Myocyte (in vitro differentiated cells): ENCODE measurements around the gene RPS21. TPM values are rescaled to one million over a fixed set of nuclear protein-coding genes. Genes with fewer than 3 reads are reported as not detected.
"Not testable (repeated sequence)": the region's sequence is repeated elsewhere in the genome, so short reads cannot be mapped to it uniquely, and the experiment has no call there.

Source experiments
- DNase-seq: peaks from one replicate; pipeline ENCODE4 v3.0.0-alpha.2; 2012; ENCODE audit warnings: low read depth
- total RNA-seq: library from RNA; depleted of rRNA; stranded (reverse); fragments of >200 nt; gene quantifications from 2 replicates; pipeline ENCODE4 v1.2.3, GENCODE V29; 2014

RPS21 gene
- total RNA-seq, 1 donor from 2014 or later = 610 TPM

DNA sequence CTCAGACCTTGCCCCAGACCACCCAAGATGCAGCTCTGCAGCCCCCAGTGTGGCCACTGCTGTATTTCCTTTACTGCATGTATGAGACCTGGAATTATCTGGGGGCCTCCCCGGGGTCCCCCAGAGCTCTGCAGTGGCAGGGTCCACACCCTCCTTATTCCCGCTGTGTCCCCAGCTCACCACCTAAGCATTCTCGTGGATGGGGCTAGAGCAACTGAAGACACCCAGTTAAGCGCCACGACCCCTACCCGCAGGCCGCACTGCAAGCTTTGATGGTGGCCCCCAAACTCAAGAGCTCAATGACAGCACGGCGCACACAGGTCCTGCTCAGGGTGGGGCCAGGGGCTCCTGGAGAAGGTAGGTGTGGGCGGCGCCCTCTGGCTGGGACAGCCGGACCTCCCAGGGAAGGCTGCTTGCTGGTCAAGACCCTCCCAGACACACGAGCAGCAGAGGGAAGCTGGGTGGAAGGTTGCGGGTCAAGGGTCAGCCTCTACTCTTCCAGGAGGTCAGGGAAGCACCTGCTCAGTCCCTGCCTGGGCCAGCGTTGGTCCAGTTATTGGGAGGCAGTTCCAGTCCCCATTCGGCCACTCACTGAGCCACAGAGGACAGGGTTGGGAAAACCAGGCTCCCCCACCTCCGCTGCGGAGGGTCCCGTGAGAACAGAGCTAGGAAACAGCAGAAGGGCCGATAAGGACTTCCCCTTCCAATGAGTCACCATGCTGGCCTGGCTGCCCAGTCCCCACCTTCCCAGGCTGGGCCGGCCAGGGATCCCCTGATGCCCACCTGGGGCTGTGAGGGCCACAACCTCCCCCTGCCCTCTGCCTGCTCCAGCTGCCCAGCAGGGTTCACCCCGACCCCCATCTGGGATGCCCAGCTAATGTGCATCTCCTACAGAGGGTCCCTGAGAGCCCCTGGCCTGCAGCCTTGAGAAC, 22.7 kb upstream of the RPS21 start:
- DNase-seq = no peak

DNA sequence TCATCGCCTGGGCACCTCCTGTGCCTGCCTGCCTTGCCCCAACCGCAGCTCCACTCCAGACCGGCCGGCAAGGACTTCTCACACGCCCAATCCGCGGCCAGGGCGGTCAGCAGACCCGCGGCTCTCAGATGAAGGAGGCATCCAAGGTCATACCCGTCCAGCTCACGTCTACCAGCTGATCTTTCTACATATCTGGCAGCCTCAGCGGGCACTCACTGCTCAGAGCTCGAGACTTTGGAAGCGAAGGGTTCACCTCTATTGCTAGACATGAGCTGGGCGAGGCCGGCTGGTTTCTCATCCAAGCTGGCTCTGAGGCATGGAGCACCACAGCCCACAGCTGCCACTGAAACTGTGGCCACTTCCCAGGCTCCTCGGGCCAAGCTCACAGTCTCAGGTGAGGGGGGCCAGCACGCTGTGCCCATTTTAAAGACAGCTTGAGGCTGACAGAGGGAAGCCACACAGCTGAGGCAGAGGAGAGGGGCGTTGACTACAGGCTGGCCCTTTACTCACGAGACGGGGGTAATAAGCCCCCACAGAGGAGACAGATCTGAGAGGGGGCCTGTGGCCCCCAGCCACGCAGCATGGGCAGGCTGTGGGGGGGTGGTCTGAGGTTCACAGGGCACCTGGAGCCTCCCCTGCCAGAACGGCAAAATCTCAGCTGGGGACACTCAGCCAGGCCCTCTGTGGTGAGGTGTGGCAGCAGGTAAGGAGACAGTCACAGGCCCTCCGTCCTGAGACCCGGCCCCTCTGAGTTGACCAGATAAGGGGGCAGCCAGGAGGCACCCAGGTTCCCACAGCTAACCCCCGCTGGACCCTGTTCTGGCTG, 21.8 kb upstream of the RPS21 start:
- DNase-seq = peak; percentile 72

DNA sequence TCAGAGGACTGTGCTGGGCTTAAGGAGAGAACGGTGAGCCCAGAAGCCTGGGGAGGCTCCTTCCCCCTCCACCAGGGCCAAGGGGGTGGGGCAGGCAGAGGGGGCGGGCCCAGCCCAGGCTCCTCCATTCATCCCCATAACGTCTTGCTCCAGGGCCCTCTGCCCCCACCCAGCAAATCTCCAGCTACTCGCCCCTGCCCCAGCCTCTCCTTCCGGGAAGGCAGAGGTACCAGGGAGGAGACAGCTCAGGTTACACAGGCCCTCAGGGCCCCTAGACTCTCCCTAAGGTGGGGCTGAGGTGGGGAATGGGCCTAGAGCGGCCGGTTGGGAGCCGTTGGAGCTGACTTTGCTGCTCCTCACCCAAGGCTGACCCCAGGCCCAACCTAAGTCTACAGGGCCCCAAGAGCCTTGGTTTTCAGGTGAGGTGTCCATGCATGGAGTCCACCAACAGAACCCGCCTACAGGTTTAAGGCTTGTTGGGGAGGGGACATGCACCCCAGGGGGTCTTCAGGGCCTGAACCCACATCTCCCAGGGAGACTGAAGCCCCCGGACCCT, 21.0 kb upstream of the RPS21 start:
- DNase-seq = peak; percentile 50

DNA sequence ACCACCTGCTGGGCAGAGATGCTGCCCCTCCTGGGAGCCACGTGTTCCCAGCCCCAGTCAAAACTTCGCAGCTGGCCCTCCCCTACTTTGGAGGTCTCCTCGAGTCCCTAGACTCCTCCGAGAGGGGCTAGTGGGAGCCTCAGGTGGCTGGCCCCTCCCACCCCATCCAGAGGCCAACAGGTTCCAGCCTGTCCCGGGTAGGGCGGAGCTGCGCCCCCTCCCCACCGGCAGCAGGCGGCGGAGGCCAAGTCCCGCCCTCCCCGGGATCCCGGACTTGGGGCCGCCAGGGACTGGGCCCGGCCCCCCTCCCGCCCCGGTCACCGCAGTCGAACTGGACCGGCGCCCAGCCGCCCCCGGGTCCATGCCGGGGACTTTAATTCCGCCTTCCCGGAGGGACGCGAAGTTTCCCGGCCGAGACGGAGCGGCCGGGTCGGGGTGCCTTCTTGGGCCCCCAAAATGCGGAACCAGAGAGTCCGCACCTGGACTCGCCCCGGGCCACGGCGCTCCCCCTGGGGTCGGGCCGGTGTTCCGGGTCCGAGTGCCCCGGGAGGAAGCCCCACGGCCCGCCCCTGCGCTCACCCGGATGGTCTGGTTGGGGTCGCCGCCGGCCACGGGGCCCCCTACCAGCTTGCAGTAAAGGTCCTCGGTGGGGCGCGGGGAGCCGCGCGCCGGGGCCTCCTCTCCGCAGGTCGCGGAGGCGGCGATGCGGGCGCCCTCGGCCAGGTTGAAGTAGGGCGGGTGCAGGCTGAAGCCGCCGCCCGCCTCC, 20.4 kb upstream of the RPS21 start:
- peak; percentile 45 for DNase-seq

DNA sequence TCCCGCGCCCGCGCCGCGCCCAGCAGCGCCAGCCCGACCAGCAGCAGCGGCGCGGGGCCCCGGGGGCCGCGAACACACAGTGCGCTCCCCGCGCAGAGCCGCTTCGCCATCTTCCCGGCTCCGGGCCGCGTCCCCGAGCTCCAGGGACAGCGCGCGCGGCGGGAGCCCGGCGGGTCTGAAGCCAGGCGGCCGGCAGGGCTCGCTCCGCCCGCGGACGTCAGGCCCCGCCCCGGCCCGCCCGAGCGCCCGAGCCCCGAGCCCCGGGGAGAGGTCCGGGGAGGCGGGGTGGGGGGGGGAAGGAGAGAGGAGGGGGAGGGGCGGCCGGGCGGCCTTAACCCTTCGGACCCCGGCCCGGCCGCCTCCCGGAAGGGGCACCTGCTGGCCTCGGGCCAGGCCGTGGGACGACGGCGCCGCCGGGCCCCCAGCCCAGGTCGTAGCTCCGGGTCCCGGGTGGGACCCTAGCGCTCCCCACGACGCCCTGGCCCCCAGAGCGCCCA, 19.7 kb upstream of the RPS21 start, which contains the start of gene LAMA5:
Gene LAMA5, minus strand, starts transcription at position 177 of the 497 bp plus-strand sequence. Its CDS starts 67 bp downstream, at position 110.
- DNase-seq = peak; percentile 68

DNA sequence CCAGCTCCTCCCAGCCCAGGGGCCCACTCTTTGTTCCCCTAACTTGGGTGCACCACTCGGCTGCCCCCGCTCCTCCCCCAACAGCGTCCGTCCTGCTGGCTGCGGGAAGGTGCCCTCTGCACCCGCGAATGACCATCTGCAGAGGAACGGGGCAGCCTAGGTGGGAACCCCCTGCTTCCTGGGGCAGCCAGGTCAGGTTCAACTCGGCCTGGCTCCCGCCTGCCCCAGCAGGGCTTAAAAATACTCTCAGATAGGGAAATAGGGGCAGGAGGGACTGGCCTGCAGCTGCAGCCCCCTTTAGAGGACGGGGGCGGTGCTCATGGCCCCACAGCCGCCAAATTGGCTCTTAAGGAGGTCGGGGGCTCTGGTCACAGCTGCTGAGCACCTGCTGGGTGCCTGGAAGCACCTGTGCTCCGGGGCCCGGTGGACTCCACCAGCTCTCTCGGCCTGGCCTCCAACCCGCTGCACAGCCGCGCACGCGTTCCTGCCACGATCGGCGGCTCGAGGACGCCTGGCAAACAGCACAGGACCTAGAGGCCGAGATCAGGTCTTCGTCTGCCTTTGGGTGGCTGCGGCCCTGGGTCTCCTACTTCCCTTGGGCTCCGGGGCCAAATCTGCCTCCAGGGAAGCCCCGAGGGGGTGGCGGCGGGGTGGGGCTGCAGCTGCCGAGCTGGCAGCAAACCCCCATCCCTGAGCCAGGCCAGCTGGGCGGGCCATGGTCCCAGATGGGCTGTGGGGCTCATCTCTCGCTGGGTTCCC, 19.1 kb upstream of the RPS21 start:
- peak; percentile 91 for DNase-seq

DNA sequence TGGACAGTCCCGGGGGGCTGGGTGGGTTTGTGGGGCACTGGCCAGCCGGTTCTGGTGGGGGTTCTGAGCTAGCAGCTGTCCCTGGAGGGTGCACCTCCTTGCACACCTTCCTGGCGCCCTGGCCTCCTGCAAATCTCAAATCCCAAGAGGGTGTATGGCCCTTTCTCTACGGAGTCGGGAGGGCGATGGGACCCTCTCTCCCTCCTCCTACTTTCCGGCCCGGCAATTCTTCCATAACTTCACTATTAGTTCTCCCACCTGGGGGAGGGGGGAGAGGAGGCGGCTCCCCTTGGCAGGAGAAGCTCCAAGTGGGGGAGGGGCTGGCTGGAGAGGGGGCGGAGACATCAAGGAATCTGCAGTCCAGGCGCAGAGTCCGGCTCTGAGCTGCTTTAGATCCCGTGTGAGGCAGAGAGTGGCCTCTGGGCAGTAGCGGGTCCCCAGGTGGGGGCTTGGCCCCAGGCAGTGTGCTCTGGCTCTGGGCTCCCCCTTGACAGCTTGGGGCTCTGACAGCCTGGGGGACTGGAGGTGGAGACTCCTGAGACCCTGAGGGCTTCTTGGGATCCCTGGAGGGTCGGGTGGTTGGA, 18.4 kb upstream of the RPS21 start:
- peak; percentile 85 for DNase-seq

DNA sequence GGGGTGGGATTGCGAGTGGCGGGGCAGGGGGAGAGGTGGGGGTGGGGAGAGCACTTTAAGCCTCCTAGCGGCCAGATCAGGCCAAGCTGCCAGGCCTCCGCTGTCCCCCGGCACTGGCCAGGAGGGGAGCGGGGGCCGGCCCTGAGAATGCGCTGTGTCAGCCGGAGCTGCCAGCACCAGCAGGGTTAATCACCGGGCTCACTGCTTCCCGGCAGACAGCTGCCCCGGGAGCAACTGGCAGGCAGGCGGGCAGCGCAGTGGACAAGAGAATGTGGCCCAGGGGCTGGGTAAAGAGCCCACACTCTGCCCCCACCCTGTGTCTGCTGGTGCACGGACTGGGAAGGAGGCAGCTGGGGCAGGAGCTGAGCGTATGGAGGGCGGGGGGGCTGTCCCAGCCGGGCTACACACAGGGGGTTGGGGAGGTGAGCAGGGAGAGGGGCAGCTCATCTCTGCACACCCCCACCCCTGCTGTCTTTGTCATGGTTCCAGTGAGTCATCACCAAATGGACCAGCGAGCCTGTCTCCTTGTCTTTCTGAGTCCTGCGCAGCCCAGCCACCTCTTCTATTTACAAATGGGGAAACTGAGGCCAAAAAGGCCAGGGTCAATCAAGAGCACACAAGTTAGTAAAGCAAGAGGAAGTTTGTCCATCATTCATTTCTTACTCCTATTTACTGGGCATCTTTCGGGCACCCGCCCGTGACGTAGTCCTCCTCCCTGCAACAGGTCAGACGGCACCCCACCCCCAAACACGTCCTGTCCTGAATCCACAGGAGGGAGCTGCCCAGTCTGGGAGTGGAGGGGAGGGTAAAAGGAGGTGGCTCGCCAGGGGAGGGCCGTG, 17.7 kb upstream of the RPS21 start:
- DNase-seq = peak; percentile 98

DNA sequence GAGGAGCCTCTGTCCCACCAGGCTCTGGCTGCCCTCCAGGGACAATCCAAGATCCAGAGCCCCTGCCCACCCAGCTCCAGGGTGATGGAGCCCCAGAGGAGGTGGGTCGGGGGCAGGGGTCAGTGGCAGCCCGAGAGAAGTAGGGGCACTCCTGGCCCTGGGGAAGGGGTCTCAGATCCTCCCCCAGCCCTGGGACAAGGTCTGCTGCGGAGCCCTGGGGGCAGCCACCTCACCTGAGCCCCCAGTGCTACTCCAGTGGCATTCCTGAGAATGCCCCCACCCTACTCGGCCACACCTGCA, 17.1 kb upstream of the RPS21 start:
- no peak for DNase-seq

DNA sequence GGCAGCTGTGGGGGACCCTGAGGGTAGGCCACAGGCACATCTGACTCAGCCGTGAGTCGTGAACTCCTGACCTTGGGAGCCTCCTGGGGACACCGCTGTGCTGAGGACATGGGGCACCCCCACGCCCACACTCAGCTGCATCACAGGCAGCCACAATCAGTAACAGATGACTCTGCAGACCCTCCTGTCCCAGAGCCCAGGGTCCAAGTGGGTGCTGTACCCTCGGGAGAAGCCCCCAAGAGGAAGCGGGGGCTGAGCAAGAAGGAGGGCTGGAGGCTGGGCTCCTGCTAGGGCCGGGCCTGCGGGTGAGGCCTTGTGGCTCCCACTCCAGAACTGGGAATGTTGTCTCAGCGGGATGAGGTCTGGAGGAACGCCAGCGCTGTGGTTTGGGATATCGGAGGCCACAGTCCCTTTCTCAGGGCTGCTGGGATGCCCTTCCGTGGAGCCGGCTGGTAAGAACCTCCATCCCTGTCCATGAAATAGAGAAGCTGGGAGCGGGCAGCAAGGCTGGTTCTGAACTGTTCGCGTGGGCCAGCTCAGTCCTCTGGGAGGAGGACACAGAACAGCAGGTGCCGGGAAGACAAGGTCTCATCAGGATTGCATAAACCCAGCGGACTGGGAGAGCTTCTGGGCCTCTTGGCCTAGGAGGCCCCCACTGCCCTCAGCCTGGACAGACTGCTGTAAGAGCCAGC, 16.6 kb upstream of the RPS21 start:
- DNase-seq = peak; percentile 99

DNA sequence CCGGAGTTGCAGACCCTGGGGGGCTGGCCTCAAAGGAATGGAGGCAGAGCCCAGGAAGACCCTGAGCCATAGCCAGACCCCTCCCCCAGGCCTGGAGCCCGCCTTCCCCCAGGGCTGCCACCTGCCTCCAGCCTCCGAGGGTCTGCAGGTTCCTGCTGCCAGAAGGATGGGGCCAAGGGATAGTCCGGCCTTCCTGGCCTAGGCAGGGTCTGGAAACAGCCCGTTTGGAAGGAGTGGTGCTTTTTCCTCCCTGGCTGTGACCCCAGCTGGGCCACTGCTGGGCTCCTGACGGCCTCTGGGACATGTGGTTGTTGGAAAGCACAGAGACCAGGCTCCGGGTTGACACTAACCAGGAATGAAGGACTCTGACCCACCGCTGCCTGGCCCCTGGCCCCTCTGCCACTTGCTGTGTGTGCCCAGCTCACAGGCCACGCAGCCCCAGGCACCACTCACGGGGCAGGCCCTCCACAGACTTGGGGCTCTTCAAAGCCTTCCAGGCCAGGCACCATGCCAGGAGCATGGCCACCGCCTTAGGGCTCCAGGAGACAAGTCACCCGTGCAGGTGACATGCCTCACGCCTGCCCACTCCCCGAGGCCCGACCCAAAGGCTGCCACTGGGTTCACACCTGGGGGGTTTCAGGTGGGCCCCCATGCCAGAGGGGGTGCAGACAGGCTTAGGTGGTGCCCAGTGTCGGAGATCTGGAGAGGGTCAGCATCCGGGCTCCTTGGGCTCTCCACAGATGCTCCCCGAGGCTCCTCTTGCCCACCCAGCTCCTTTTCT, 15.9 kb upstream of the RPS21 start:
- no peak for DNase-seq

DNA sequence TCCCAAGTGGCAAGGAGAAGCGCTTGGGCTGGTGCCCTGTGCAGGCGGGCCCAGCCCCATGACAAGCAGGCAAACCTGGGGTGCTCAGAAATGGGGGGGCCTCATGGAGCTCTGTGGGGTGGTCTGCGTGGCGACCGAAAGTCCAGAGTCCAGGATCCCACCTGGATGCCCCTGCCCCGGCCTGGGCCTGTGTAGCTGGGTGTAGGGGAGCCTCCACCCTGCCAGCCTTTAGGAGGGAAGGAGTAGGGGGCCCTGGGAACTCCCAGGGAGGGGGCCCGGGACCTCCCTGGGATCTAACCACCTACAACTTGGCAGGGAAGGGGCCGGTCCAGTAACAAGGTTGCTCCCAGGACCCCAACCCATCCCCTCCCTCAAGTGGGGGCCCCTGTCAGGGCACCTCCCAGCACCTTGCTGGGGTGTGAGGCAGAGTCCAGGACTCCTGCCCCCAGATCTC, 15.3 kb upstream of the RPS21 start:
- DNase-seq = no peak

DNA sequence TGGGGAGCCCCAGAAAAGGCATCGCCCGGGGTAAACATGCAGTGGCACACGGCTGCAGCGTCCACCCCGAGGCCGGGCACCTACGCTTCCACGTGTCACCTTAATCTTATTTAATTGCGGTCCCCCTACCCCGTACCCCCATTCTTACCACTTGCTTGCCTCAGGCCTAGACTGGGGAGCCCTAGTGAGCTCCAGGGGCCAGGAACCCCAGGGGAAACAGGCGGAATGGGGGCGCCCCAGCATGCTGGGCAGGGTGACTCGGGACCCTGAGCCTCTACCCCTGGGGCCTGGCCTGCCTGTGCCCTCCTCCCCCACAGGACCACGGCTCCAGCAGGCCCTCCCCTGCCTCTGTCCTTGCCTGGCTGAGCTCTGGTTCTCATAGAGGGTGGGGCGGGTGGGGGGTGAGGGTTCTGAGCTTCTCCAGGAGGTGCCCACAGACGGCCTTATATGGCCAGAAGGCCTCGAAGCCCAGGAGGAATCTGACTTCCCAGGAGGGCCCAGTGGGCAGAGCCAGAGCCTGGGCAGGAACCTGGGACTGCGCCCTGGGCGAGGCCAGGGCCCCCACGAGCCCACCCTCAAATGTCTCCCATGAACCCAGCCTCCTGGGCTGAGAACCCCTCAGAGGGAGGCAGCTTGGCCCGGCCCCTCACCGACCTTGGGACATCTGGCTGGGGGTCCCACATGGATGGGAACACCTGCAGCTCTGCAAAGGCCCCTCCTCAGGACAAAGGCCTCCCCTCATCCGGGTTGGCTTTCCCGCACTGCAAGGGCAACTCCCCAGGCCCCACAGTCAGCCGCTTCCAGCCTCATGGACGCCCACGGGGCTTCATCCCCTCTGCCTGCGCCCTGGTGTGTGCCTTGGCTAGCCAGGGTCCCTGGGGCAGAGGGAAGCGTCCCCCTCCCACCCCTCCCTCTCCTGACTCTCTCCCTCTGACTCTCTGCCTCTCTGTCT, 14.6 kb upstream of the RPS21 start:
- DNase-seq = no peak

DNA sequence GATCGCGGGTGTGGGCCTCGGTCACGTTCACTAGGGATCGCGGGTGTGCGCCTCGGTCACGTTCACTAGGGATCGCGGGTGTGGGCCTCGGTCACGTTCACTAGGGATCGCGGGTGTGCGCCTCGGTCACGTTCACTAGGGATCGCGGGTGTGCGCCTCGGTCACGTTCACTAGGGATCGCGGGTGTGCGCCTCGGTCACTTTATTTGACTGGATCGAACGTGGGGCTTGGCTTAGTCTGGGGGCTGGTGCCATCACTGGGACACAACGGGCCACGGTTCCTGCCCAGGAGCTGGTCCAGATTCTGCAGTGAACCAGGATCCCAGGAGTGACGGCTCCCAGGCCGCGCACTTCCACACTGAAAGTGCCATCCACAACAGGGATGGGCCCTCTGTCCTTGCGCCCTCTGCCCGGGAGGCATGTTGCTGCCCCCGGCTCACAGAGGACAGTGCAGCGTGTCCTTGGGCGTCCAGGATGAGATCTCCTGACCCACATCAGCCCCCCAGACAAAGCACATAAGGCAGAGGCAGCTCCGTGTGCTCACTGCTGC, 13.2 kb upstream of the RPS21 start:
- not testable (repeated sequence) for DNase-seq

DNA sequence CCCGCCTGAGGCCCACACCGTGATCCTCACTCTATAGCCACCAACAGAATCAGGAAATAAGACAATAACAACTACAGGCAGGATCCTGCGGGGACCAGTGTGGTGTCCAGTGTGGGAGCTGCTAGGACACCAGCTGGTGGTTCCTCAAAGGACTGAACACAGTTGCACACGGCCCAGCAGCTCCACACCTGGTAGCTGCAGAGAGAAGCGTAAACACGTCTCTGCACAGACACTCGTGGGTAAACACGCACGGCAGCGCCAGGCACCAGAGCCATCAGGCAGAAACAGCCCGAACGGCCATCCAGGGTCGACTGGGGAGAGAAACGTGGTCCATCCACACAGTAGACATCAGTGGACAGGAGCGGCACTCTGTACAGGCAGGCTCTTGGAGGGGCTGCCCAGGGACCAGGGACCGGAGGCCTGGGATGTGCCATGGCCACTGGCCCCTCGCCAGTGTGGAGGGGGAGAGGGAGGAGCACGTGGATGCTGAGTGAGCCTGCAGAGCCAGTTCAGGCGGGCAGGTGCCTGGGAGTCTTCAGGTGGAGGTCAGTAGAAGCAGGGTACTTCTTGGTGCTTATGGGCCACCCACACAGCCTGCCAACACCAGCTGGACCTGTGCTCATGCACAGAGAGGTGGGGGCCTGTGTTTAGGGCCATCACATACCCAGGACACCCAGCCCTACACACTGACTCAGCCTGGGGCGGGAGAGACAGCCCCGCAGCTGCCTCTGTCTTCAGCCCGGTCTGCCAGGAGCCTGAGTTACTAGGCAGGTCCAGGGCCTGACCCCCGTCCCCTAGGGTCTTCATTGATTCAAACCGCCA, 12.4 kb upstream of the RPS21 start:
- peak; percentile 66 for DNase-seq
